Nephron progenitor cell (in vitro differentiated cells): ENCODE results near the gene MLXIPL.

Source experiments
- DNase-seq: peaks from one replicate; pipeline ENCODE4 v3.0.0; 2021
- H3K27ac Mint-ChIP-seq: 2 replicates; pipeline ENCODE4 v1.8.0; 2021; ENCODE audit warnings: mild to moderate bottlenecking, moderate library complexity, mixed read lengths
- H3K27me3 Mint-ChIP-seq: 2 replicates; pipeline ENCODE4 v1.8.0; 2021; ENCODE audit warnings: mild to moderate bottlenecking, low read depth, mixed read lengths; ENCODE audit not compliant: poor library complexity
- H3K36me3 Mint-ChIP-seq: 2 replicates; pipeline ENCODE4 v1.8.0; 2021; ENCODE audit warnings: low read depth, mixed read lengths
- H3K4me1 Mint-ChIP-seq: 2 replicates; pipeline ENCODE4 v1.8.0; 2021; ENCODE audit warnings: mixed read lengths
- H3K4me3 Mint-ChIP-seq: 2 replicates; pipeline ENCODE4 v1.8.0; 2021; ENCODE audit warnings: mild to moderate bottlenecking, moderate library complexity, mixed read lengths
- H3K9me3 Mint-ChIP-seq: 2 replicates; pipeline ENCODE4 v1.8.0; 2021; ENCODE audit warnings: mild to moderate bottlenecking, moderate library complexity, mixed read lengths
- CTCF ChIP-seq: fragments of 200-600 bp; sonication (generic); IDR thresholded peaks from 2 replicates; pipeline ENCODE4 v1.5.0; 2021; ENCODE audit warnings: antibody characterized with exemption

MLXIPL gene

DNA sequence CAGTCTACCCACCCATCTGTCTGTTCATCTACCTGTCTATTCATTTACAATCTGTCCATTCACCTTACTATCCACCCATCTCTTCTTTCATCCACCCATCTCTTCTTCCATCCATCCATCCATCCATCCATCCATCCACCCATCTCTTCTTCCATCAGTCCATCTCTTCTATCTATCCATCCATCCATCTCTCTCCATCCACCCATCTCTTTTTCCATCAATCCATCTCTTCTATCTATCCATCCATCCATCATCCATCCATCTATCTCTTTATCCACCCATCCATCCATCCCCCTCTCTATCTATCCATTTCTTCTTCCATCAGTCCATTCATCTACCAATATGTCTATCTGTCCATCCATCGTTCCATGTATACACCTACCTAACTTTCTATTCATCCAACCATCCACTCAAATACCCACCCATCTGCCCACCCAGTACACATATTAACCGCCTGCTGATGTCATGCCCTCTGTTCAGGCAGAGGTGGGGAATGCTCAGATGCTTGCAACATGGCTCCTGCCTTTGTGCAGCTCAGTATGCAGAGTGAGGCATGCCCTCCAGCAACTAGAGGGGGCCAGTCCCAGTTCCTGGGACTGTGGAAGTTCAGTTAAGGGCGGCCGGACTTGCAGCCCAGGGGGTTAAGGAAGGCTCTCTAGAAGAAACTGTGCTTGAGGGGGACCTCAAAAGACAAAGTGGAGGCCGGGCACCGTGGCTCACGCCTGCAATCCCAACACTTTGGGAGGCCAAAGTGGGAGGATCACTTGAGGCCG, 11.3 kb upstream of the MLXIPL start:
- no peaks in the 10 kb centered on the region for H3K4me1 Mint-ChIP-seq
- no peaks in the 10 kb centered on the region for H3K36me3 Mint-ChIP-seq
- no peak for DNase-seq
- TF ChIP-seq CTCF, result no peak
- H3K27me3 Mint-ChIP-seq, result peaks cover 21% of the 10 kb centered on the region
- no peak overlapping the region for H3K4me3 Mint-ChIP-seq
- no peak overlapping the region for H3K27ac Mint-ChIP-seq
- H3K9me3 Mint-ChIP-seq, result no peaks in the 10 kb centered on the region

GRCh38 chr7:73633844-73634243, 9.5 kb upstream of the MLXIPL start:
- no peak for DNase-seq
- TF ChIP-seq CTCF, result no peak
- H3K9me3 Mint-ChIP-seq, result no peaks in the 10 kb centered on the region
- H3K27ac Mint-ChIP-seq, result no peak overlapping the region
- H3K4me1 Mint-ChIP-seq, result no peaks in the 10 kb centered on the region
- no peak overlapping the region for H3K4me3 Mint-ChIP-seq
- H3K27me3 Mint-ChIP-seq, result peaks cover 23% of the 10 kb centered on the region
- no peaks in the 10 kb centered on the region for H3K36me3 Mint-ChIP-seq

DNA sequence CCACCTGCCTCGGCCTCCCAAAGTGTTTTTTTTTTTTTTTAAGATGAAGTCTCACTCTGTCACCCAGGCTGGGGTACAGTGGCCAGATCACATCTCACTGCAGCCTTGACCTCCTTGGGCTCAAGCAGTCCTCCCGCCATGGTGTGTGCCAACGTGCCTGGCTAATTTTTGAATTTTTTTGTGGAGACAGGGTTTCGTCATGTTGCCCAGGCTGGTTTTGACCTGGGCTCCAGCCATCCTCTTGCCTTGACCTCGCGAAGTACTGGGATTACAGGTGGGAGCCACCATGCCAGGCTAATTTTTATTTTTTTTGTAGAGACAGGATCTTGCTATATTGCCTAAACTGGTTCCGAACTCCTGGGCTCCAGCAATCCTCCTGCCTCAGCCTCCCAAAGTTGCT, 9.0 kb upstream of the MLXIPL start:
- Mint-ChIP-seq H3K4me1 (no peaks in the 10 kb centered on the region), H3K36me3 (no peaks in the 10 kb centered on the region), H3K9me3 (no peaks in the 10 kb centered on the region), H3K4me3 (no peak overlapping the region), H3K27me3 (peaks cover 28% of the 10 kb centered on the region), H3K27ac (no peak overlapping the region)
- no peak for DNase-seq
- TF ChIP-seq CTCF, result no peak

DNA sequence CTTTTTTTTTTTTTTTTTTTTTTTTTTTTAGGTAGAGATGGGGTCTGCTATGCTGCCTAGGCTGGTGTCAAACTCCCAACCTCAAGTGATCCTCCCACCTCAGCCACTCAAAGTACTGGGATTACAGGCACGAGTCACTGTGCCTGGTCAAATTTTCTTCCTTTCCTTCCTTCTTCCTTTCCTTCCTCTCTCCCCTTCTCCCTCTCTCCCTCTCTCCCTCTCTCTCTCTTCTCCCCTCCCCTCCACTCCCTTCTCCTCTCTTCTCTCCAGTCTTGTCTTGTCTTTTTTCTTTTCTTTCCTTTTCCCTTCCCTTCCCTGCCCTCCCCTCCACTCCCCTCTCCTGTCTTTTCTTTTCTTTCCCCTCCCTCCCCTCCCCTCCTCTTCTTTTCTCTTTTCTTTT, 7.2 kb upstream of the MLXIPL start:
- no peaks in the 10 kb centered on the region for H3K4me1 Mint-ChIP-seq
- no peak overlapping the region for H3K27ac Mint-ChIP-seq
- H3K27me3 Mint-ChIP-seq, result peaks cover 46% of the 10 kb centered on the region

DNA sequence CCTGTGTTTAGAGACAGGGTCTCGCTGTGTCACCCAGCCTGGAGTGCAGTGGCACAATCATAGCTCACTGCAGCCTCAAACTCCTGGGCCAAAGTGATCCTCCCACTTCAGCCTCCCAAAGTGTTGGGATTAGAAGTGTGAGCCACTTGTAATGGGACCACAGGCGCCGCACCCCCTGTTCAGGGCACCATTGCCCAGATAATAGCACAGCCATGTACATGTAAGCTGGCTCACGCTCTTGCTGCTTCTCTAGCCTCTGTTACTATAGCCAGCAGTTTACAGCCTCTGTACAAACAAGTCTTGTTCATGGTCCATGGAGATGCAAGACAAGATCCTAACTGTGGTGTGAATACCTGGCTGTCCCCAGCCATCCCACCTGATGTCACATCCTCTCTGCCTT, 4.2 kb upstream of the MLXIPL start:
- Mint-ChIP-seq H3K4me1 (peaks cover 1% of the 10 kb centered on the region), H3K27ac (no peak overlapping the region), H3K27me3 (peaks cover 68% of the 10 kb centered on the region), H3K36me3 (no peaks in the 10 kb centered on the region), H3K4me3 (no peak overlapping the region), H3K9me3 (no peaks in the 10 kb centered on the region)
- TF ChIP-seq CTCF, result no peak
- DNase-seq, result no peak

More for the DNA sequence above, 7.2 kb upstream of the MLXIPL start:
- Mint-ChIP-seq H3K4me3 (no peak overlapping the region), H3K36me3 (no peaks in the 10 kb centered on the region), H3K9me3 (no peaks in the 10 kb centered on the region)
- no peak for DNase-seq
- TF ChIP-seq CTCF, result no peak

DNA sequence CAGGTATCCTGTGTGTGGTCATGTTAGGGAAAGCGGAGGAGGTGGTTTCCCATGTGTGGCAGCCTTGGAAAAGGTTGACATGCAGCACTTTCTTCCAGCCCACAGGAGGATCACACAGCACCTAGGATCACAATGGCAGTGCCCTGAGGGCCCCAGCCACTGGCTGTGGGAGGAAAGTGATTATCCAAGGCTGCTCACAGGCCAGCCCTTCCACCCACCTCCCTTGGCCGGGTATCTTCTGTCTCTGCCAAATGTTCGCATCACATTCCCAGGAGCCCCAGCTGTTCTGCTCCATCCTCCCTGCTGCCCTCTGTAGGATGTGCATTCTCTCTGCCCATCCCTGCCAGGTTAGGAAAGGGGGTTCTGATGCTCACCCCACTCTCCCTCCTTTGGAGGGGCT, 2.5 kb upstream of the MLXIPL start:
- H3K9me3 Mint-ChIP-seq, result no peaks in the 10 kb centered on the region
- no peaks in the 10 kb centered on the region for H3K36me3 Mint-ChIP-seq
- H3K4me3 Mint-ChIP-seq, result no peak overlapping the region
- DNase-seq, result no peak
- H3K27ac Mint-ChIP-seq, result no peak overlapping the region
- no peak for TF ChIP-seq CTCF
- H3K27me3 Mint-ChIP-seq, result peaks cover 75% of the 10 kb centered on the region
- peaks cover 12% of the 10 kb centered on the region for H3K4me1 Mint-ChIP-seq
